PFSK-1 (cell line): ENCODE measurements around the gene MYCT1.

Experiments
- POLR2AphosphoS5 ChIP-seq: IDR thresholded peaks from 2 replicates; pipeline ENCODE4 v1.6.1; 2012; ENCODE audit warnings: low read depth, mild to moderate bottlenecking, control low read depth, low read length, moderate library complexity
- REST ChIP-seq, 2 experiments: IDR thresholded peaks; 2 replicates each; pipeline versions ENCODE4 v1.6.1 to v1.8.0; 2011 to 2012; ENCODE audit warnings: low read depth in 2 of 2, low read length in 2 of 2, control low read depth in 1 of 2, inconsistent platforms in 1 of 2, mild to moderate bottlenecking in 1 of 2, moderate library complexity in 1 of 2; ENCODE audit not compliant: insufficient read depth in 1 of 2
- SIN3A ChIP-seq: IDR thresholded peaks from 2 replicates; pipeline ENCODE4 v1.6.1; 2012; ENCODE audit warnings: mild to moderate bottlenecking, low read length, moderate library complexity, borderline replicate concordance; ENCODE audit not compliant: insufficient read depth
- TAF1 ChIP-seq: IDR thresholded peaks from 2 replicates; pipeline ENCODE4 v1.6.1; 2012; ENCODE audit warnings: low read length, control low read depth, borderline replicate concordance; ENCODE audit not compliant: insufficient read depth

- TF ChIP-seq REST (IDR thresholded peaks at IDR 0.05; ENCODE audit: insufficient read depth in 1 of 2, low read depth in 2 of 2, low read length in 2 of 2) (no peak), TAF1 (no peak), SIN3A (no peak), POLR2AphosphoS5 (no peak)
Measured at GRCh38 chr6:152697634-152698033, at the start of gene MYCT1.
